HUES48 (cell line): ENCODE measurements around the gene HPS1.
A peak's percentile ranks its signal among the peaks of the same experiment; 100 is the strongest.
"Not testable (repeated sequence)": the region's sequence is repeated elsewhere in the genome, so short reads cannot be mapped to it uniquely, and the experiment has no call there.

Source experiments
- H3K27ac ChIP-seq: one replicate; pipeline ENCODE4 v1.7.0; 2013; ENCODE audit warnings: low read depth, low read length, inconsistent platforms
- H3K27me3 ChIP-seq: 2 replicates; pipeline ENCODE4 v1.6.1; 2013; ENCODE audit warnings: mild to moderate bottlenecking, low read length; ENCODE audit not compliant: control insufficient read depth, insufficient read depth
- H3K36me3 ChIP-seq: 2 replicates; pipeline ENCODE4 v1.6.1; 2013; ENCODE audit warnings: low read length; ENCODE audit not compliant: control insufficient read depth, insufficient read depth
- H3K4me1 ChIP-seq: 2 replicates; pipeline ENCODE4 v1.6.1; 2013; ENCODE audit warnings: mild to moderate bottlenecking, low read length; ENCODE audit not compliant: control insufficient read depth, insufficient read depth
- H3K4me3 ChIP-seq: 2 replicates; pipeline ENCODE4 v1.5.1; 2013; ENCODE audit warnings: mild to moderate bottlenecking, low read depth, low read length
- H3K9ac ChIP-seq: 2 replicates; pipeline ENCODE4 v1.6.1; 2013; ENCODE audit warnings: mild to moderate bottlenecking, low read depth, low read length, moderate library complexity
- H3K9me3 ChIP-seq: 2 replicates; pipeline ENCODE4 v1.6.1; 2013; ENCODE audit warnings: low read length; ENCODE audit not compliant: control insufficient read depth, insufficient read depth

Gene HPS1

GRCh38 chr10:98383134-98383667 lies 63.5 kb downstream of the HPS1 start:
- H3K27me3 ChIP-seq, H3K4me1 ChIP-seq, H3K9ac ChIP-seq, H3K9me3 ChIP-seq, H3K4me3 ChIP-seq, H3K27ac ChIP-seq, H3K36me3 ChIP-seq: not testable (repeated sequence)

- Histone ChIP-seq H3K27me3 (no peaks in the 10 kb centered on the region), H3K4me1 (peaks cover 7% of the 10 kb centered on the region), H3K9ac (no peak overlapping the region), H3K4me3 (no peak overlapping the region), H3K27ac (no peak overlapping the region), H3K9me3 (no peaks in the 10 kb centered on the region; the same call in 1 of the 2 replicates), H3K36me3 (no peaks in the 10 kb centered on the region)
Observed at GRCh38 chr10:98382691-98383101, 64.0 kb downstream of the HPS1 start.

GRCh38 chr10:98380493-98381339 lies 66.0 kb downstream of the HPS1 start:
- Histone ChIP-seq H3K9ac (no peak overlapping the region), H3K4me3 (no peak overlapping the region), H3K27ac (no peak overlapping the region), H3K4me1 (peaks cover 7% of the 10 kb centered on the region), H3K9me3 (no peaks in the 10 kb centered on the region; the same call in 1 of the 2 replicates), H3K36me3 (no peaks in the 10 kb centered on the region), H3K27me3 (no peaks in the 10 kb centered on the region)

GRCh38 chr10:98378722-98379121 lies 68.0 kb downstream of the HPS1 start:
- no peaks in the 10 kb centered on the region; the same call in 1 of the 2 replicates for H3K9me3 ChIP-seq
- no peak overlapping the region for H3K9ac ChIP-seq
- H3K4me3 ChIP-seq: no peak overlapping the region
- no peaks in the 10 kb centered on the region for H3K36me3 ChIP-seq
- H3K27me3 ChIP-seq: no peaks in the 10 kb centered on the region
- H3K27ac ChIP-seq: no peak overlapping the region
- peaks cover 14% of the 10 kb centered on the region for H3K4me1 ChIP-seq

GRCh38 chr10:98377536-98377935 lies 69.2 kb downstream of the HPS1 start:
- Histone ChIP-seq H3K4me3 (no peak overlapping the region), H3K4me1 (peaks cover 15% of the 10 kb centered on the region), H3K9me3 (no peaks in the 10 kb centered on the region; the same call in 1 of the 2 replicates), H3K27me3 (no peaks in the 10 kb centered on the region), H3K9ac (no peak overlapping the region), H3K27ac (no peak overlapping the region), H3K36me3 (no peaks in the 10 kb centered on the region)

GRCh38 chr10:98377001-98377400 lies 69.7 kb downstream of the HPS1 start:
- H3K9ac ChIP-seq: no peak overlapping the region
- no peaks in the 10 kb centered on the region; the same call in 1 of the 2 replicates for H3K9me3 ChIP-seq
- H3K4me3 ChIP-seq: no peak overlapping the region

GRCh38 chr10:98376485-98376884 lies 70.2 kb downstream of the HPS1 start:
- Histone ChIP-seq H3K36me3 (no peaks in the 10 kb centered on the region), H3K4me3 (no peak overlapping the region), H3K4me1 (peaks cover 15% of the 10 kb centered on the region), H3K9ac (no peak overlapping the region), H3K27ac (no peak overlapping the region), H3K9me3 (no peaks in the 10 kb centered on the region; the same call in 1 of the 2 replicates), H3K27me3 (no peaks in the 10 kb centered on the region)

More at GRCh38 chr10:98377001-98377400, 69.7 kb downstream of the HPS1 start:
- H3K27ac ChIP-seq: no peak overlapping the region
- H3K27me3 ChIP-seq: no peaks in the 10 kb centered on the region
- no peaks in the 10 kb centered on the region for H3K36me3 ChIP-seq
- peaks cover 15% of the 10 kb centered on the region for H3K4me1 ChIP-seq

GRCh38 chr10:98374217-98374985 lies 72.3 kb downstream of the HPS1 start:
- Histone ChIP-seq H3K4me3 (no peak overlapping the region), H3K27me3 (no peaks in the 10 kb centered on the region), H3K36me3 (no peaks in the 10 kb centered on the region), H3K27ac (peak overlapping the region; percentile 66), H3K9me3 (no peaks in the 10 kb centered on the region; the same call in 1 of the 2 replicates), H3K9ac (no peak overlapping the region), H3K4me1 (peaks cover 13% of the 10 kb centered on the region)

GRCh38 chr10:98373260-98374040 lies 73.3 kb downstream of the HPS1 start:
- Histone ChIP-seq H3K9ac (no peak overlapping the region), H3K27me3 (no peaks in the 10 kb centered on the region), H3K27ac (peak overlapping the region; percentile 10), H3K9me3 (no peaks in the 10 kb centered on the region; the same call in 1 of the 2 replicates), H3K4me3 (no peak overlapping the region), H3K4me1 (peaks cover 16% of the 10 kb centered on the region), H3K36me3 (no peaks in the 10 kb centered on the region)
